Body of pancreas (tissue), 4 donors: ENCODE data around the gene CDH11. TPM values are rescaled to one million over a fixed set of nuclear protein-coding genes. Genes with fewer than 3 reads are reported as not detected.
A peak's percentile ranks its signal among the peaks of the same experiment; 100 is the strongest.

Source experiments
- ATAC-seq: fragments of 150-250 bp; one replicate; pipeline ENCODE4 v1.9.1; 2016
- DNase-seq, 4 donors: peaks; one replicate each; pipeline ENCODE4 v3.0.0-alpha.2; 2019
- H3K27ac ChIP-seq, 4 donors: fragments of 200-600 bp; sonication (generic); 1 replicate in 3 of 4; 2 replicates in 1 of 4; pipeline versions ENCODE4 v1.5.1 to v1.6.1; 2016 to 2019; ENCODE audit warnings: mild to moderate bottlenecking in 1 of 4, mixed read lengths in 1 of 4, moderate library complexity in 1 of 4
- H3K27me3 ChIP-seq, 2 donors: fragments of 200-600 bp; sonication (generic); one replicate each; pipeline ENCODE4 v1.6.0; 2016; ENCODE audit warnings: mild to moderate bottlenecking in 1 of 2
- H3K36me3 ChIP-seq, 2 donors: fragments of 200-600 bp; sonication (generic); replicated peaks in 1 of 2; 2 replicates each; pipeline ENCODE4 v1.5.1; 2016; ENCODE audit warnings: low read depth in 2 of 2; ENCODE audit not compliant: insufficient read depth in 1 of 2
- H3K4me1 ChIP-seq: fragments of 200-600 bp; sonication (generic); one replicate; pipeline ENCODE4 v1.6.0; 2016
- H3K4me3 ChIP-seq, 2 donors: fragments of 200-600 bp; sonication (generic); 1 replicate in 1 of 2; 2 replicates in 1 of 2; pipeline ENCODE4 v1.5.1; 2016 to 2019
- H3K9me3 ChIP-seq, 3 donors: fragments of 200-600 bp; sonication (generic); 1 replicate in 2 of 3; 2 replicates in 1 of 3; pipeline ENCODE4 v1.5.1; 2016
- POLR2A ChIP-seq, 3 donors: fragments of 450-650 bp; IDR thresholded peaks; one replicate each; pipeline ENCODE4 v1.6.1; 2016; ENCODE audit warnings: antibody characterized with exemption in 3 of 3, mild to moderate bottlenecking in 2 of 3
- WGBS, 2 donors: methylation state at CpG; one replicate each; pipeline ENCODE4 v1.1.5; 2017; 5-methylcytosine and 5-hydroxymethylcytosine counted together
- intact Hi-C: fragments of 100-400 bp; cut with DNase I; formaldehyde crosslinking; loops from one replicate; pipeline ENCODE4 v1.15.1; 2023
- total RNA-seq, 2 donors: library from RNA; depleted of rRNA; stranded (reverse); fragments of >200 nt; gene quantifications; one replicate each; pipeline ENCODE4 v1.1.0, GENCODE V29; 2016
- TF ChIP-seq, protein P1 (sequence below), 7 experiments: fragments of 450-650 bp in 4 of 7; fragments of 200-600 bp in 3 of 7; sonication (generic) in 3 of 7; IDR thresholded peaks; one replicate each; pipeline ENCODE4 v1.5.1; 2016 to 2019; ENCODE audit warnings: antibody characterized with exemption in 7 of 7

CDH11 gene, protein sequence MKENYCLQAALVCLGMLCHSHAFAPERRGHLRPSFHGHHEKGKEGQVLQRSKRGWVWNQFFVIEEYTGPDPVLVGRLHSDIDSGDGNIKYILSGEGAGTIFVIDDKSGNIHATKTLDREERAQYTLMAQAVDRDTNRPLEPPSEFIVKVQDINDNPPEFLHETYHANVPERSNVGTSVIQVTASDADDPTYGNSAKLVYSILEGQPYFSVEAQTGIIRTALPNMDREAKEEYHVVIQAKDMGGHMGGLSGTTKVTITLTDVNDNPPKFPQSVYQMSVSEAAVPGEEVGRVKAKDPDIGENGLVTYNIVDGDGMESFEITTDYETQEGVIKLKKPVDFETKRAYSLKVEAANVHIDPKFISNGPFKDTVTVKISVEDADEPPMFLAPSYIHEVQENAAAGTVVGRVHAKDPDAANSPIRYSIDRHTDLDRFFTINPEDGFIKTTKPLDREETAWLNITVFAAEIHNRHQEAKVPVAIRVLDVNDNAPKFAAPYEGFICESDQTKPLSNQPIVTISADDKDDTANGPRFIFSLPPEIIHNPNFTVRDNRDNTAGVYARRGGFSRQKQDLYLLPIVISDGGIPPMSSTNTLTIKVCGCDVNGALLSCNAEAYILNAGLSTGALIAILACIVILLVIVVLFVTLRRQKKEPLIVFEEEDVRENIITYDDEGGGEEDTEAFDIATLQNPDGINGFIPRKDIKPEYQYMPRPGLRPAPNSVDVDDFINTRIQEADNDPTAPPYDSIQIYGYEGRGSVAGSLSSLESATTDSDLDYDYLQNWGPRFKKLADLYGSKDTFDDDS
- 10 to 100 TPM in 1 of 2 donors, 1 to 10 TPM in 1; 8.6 to 17.6 TPM for total RNA-seq

DNA sequence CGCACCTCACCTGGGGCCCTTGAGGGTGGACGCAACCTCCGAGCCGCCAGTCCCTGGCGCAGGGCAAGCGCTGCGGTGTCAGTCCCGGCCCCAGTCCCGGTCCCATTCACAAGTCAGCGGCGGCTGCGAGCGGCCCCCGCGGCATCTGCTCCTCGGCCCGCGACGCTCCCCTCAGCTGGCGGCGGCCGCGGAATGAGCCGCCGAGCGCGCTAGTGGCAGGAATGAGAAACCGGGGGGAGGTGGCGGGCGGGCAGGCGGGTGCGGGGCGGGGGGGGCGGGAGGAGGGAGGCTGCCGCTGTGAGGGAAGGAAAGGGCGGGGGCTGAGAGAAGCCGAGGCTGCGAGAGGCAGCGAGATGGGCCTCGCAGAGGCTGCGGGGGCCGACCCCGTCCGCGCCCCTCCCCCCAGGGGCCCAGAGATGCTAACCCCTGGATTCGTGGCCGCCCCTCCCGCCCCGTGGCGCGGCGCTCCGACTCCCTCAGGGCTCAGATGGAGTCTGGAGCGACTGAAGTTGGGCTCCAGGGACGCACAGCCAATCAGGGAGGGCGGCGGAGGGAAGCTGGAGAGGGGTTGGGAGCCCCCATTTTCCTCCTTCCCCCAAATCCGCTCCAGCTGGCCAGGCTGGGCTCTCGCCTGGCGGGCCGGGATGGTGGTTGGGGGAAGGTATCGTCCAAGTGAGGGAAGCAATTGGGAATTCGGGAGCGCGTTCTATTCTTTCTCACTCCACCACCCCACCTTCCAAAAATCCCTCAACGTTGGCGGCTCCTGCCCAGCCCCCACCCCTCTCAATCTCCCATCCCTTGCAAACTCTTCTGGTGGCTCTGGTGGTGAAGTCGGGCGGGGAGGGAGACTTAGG is at the start of gene CDH11:
Gene CDH11 (minus strand): TSS at position 194 of the 854 bp plus-strand sequence. CDS start 117,194 bp downstream, outside the sequence.
- H3K27ac ChIP-seq: peak within 1 kb of the TSS in 3 of 4 donors; percentile 33 to 61 (median 41)
- DNase-seq (peak in 3 of 4 donors; percentile 15 to 21 (median 16)), ATAC-seq (peak; percentile 38)
- no peaks in the 10 kb centered on the region for H3K36me3 ChIP-seq
- WGBS, 2 donors: 2% methylated on average over 44 to 56 of the region's 69 CpGs
- H3K9me3 ChIP-seq: no peaks in the 10 kb centered on the region
- intact Hi-C loops: no loop called here
- peaks cover 0 to 6% of the 10 kb centered on the region in 2 donors for H3K27me3 ChIP-seq
- no peak within 1 kb of the TSS for H3K4me3 ChIP-seq
- peaks cover 24% of the 10 kb centered on the region for H3K4me1 ChIP-seq
- no peak for TF ChIP-seq POLR2A (IDR thresholded peaks at IDR 0.05)
- TF ChIP-seq, protein P1, sequence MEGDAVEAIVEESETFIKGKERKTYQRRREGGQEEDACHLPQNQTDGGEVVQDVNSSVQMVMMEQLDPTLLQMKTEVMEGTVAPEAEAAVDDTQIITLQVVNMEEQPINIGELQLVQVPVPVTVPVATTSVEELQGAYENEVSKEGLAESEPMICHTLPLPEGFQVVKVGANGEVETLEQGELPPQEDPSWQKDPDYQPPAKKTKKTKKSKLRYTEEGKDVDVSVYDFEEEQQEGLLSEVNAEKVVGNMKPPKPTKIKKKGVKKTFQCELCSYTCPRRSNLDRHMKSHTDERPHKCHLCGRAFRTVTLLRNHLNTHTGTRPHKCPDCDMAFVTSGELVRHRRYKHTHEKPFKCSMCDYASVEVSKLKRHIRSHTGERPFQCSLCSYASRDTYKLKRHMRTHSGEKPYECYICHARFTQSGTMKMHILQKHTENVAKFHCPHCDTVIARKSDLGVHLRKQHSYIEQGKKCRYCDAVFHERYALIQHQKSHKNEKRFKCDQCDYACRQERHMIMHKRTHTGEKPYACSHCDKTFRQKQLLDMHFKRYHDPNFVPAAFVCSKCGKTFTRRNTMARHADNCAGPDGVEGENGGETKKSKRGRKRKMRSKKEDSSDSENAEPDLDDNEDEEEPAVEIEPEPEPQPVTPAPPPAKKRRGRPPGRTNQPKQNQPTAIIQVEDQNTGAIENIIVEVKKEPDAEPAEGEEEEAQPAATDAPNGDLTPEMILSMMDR (IDR thresholded peaks at IDR 0.05): no peak

DNA sequence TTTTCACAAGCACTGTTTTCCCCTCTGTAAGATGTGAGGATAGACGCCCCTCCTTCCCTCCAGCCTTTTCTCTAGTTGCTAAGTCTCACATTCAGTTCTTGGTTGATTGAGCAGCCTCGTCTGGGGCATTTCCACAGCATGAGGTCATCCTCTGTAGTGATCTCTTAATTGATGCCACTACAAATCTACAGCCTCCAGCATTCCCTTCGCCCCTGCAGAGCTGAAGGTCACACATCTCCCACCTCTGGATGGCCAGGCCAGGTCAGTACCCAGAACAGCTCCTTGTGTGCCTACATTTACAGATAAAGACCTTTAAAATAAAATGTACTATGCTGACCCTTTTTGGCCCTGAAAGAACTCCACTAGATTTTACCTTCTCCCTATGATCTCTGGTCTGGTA is 32.5 kb upstream of the CDH11 start:
- Histone ChIP-seq H3K4me3 (no peak overlapping the region), H3K27ac (no peak overlapping the region), H3K27me3 (no peaks in the 10 kb centered on the region), H3K36me3 (no peaks in the 10 kb centered on the region), H3K4me1 (no peaks in the 10 kb centered on the region), H3K9me3 (no peaks in the 10 kb centered on the region)
- TF ChIP-seq, protein P1 (IDR thresholded peaks at IDR 0.05): no peak
- no peak for TF ChIP-seq POLR2A (IDR thresholded peaks at IDR 0.05)
- no peak for ATAC-seq
- intact Hi-C loops: no loop called here
- 11 to 15% methylated on average over 3 of the region's 3 CpGs for WGBS, 2 donors
- no peak for DNase-seq

DNA sequence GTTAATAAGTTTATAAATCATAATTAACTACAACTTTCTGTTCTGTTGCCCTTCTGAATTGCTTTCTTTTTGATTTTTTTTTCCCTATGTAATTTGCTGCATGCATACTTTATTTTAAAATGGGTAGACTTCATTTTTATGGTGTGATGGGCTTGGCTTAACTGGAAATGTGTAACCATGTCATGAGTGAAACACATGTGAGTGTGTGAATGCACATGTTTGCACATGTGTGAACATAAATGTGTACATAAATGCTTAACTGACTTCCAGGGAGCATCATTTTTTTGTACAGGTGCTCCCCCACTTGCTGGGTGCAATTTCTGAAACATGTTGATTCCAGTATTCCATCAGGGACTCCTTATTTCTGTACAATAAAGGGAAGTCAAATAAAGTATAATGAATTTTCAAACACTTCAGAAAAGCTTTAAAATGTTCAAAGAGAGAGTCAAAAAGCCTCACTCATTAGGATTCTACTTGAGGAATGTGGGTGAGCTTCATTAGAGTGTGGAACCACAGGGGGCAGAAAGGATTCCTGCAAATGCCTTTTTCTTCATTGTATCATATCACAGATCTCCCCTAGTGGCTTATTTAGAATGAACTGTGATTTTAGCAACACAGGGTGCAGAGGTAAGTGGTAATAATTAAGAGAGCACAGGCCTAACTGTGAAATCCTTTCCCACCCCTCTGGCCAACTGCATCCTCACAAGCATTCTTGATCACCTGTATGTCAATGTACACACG is 31.7 kb upstream of the CDH11 start:
- H3K27ac ChIP-seq: no peak overlapping the region
- 44 to 55% methylated on average over 1 of the region's 1 CpG for WGBS, 2 donors
- H3K36me3 ChIP-seq: no peaks in the 10 kb centered on the region
- intact Hi-C loops: no loop called here
- H3K4me3 ChIP-seq: no peak overlapping the region
- H3K4me1 ChIP-seq: no peaks in the 10 kb centered on the region
- no peaks in the 10 kb centered on the region for H3K27me3 ChIP-seq
- H3K9me3 ChIP-seq: no peaks in the 10 kb centered on the region
- TF ChIP-seq, protein P1 (IDR thresholded peaks at IDR 0.05): no peak
- no peak for TF ChIP-seq POLR2A (IDR thresholded peaks at IDR 0.05)
- no peak for DNase-seq
- ATAC-seq: no peak

DNA sequence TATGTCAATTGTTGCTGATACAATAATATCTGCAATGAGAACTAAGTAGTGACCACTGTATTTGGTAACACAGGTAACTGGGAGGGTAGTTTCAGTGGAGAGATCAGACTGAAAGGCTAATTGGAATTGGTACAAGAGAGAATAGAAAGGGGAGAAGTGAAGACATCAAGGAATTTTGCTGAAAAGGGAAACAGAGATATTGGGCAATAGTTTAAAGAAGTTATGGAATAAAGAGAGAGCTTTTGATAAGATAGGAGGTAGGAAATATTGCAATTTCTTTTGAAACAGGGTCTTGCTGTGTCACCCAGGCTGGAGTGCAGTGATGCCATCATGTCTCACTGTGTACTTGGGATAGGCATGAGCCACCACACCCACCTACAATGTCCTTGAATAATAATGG is 26.9 kb upstream of the CDH11 start:
- Histone ChIP-seq H3K4me3 (no peak overlapping the region), H3K27ac (no peak overlapping the region), H3K36me3 (no peaks in the 10 kb centered on the region), H3K4me1 (no peaks in the 10 kb centered on the region), H3K9me3 (no peaks in the 10 kb centered on the region), H3K27me3 (no peaks in the 10 kb centered on the region)
- no peak for TF ChIP-seq POLR2A (IDR thresholded peaks at IDR 0.05)
- TF ChIP-seq, protein P1 (IDR thresholded peaks at IDR 0.05): no peak
- intact Hi-C loops: no loop called here
- ATAC-seq (no peak), DNase-seq (no peak)
